ENCODE data around the gene HTD2. TPM values are rescaled to one million over a fixed set of nuclear protein-coding genes. Genes with fewer than 3 reads are reported as not detected.
"Not testable (repeated sequence)": the region's sequence is repeated elsewhere in the genome, so short reads cannot be mapped to it uniquely, and the experiment has no call there.

The HTD2 gene
- total RNA-seq, 1 experiment from 2014 or later, result 11.4 TPM

- ATAC-seq, result no peak
- CTCF ChIA-PET, result interaction anchor here (0.6 kb wide), 1 partner anchor 40 kb away, joined by 3 read pairs; no protein-coding TSS in a partner anchor
These were observed 33.4 kb upstream of the HTD2 start for GRCh38 chr3:58272891-58273290.

GRCh38 chr3:58273362-58273761 lies 33.0 kb upstream of the HTD2 start:
- H3K4me1 Mint-ChIP-seq; H3K4me3 Mint-ChIP-seq; ATAC-seq; DNase-seq (ENCODE audit: low spot score); H3K27ac Mint-ChIP-seq; CTCF ChIA-PET; H3K27me3 Mint-ChIP-seq (ENCODE audit: low read depth); POLR2A ChIA-PET: not testable (repeated sequence)
- H3K36me3 Mint-ChIP-seq, result peaks cover 19% of the 10 kb centered on the region
- H3K9me3 Mint-ChIP-seq, result peaks cover 11% of the 10 kb centered on the region; the same call in 1 of the 2 replicates

More at GRCh38 chr3:58272891-58273290, 33.4 kb upstream of the HTD2 start:
- POLR2A ChIA-PET, result no interaction called here
- Mint-ChIP-seq H3K27ac (no peak overlapping the region), H3K27me3 (ENCODE audit: low read depth) (no peaks in the 10 kb centered on the region), H3K4me3 (no peak overlapping the region), H3K9me3 (peaks cover 11% of the 10 kb centered on the region; the same call in 1 of the 2 replicates), H3K4me1 (no peaks in the 10 kb centered on the region), H3K36me3 (peaks cover 19% of the 10 kb centered on the region)
- no peak for DNase-seq (ENCODE audit: low spot score)
- TF ChIP-seq ZNF263 (CRISPR knock-in tag; IDR thresholded peaks at IDR 0.05; ENCODE audit: low read depth) (no peak), ZNF281 (CRISPR knock-in tag; IDR thresholded peaks at IDR 0.05) (no peak), ZNF532 (CRISPR knock-in tag; IDR thresholded peaks at IDR 0.05; ENCODE audit: borderline replicate concordance) (no peak), SOX15 (CRISPR knock-in tag; IDR thresholded peaks at IDR 0.05) (no peak), TCF7 (CRISPR knock-in tag; IDR thresholded peaks at IDR 0.05; ENCODE audit: low read depth) (no peak), ATF1 (CRISPR knock-in tag; IDR thresholded peaks at IDR 0.05) (no peak), OVOL2 (CRISPR knock-in tag; IDR thresholded peaks at IDR 0.05; ENCODE audit: borderline replicate concordance) (no peak), TP53 (CRISPR knock-in tag; IDR thresholded peaks at IDR 0.05) (no peak), EMX1 (CRISPR knock-in tag; IDR thresholded peaks at IDR 0.05) (no peak), AR (CRISPR knock-in tag; IDR thresholded peaks at IDR 0.05) (no peak), KAT7 (CRISPR knock-in tag; IDR thresholded peaks at IDR 0.05; ENCODE audit: borderline replicate concordance) (no peak), RELA (CRISPR knock-in tag; IDR thresholded peaks at IDR 0.05; ENCODE audit: borderline replicate concordance) (no peak), E2F1 (CRISPR knock-in tag; IDR thresholded peaks at IDR 0.05) (no peak), HMGA2 (CRISPR knock-in tag; IDR thresholded peaks at IDR 0.05) (no peak)
